Measurements from ENCODE around the gene GASK1B. TPM values are rescaled to one million over a fixed set of nuclear protein-coding genes. Genes with fewer than 3 reads are reported as not detected.

GASK1B gene
- 27.4 and 50.5 TPM in 2 replicates for total RNA-seq (2012; rRNA removed)

DNA sequence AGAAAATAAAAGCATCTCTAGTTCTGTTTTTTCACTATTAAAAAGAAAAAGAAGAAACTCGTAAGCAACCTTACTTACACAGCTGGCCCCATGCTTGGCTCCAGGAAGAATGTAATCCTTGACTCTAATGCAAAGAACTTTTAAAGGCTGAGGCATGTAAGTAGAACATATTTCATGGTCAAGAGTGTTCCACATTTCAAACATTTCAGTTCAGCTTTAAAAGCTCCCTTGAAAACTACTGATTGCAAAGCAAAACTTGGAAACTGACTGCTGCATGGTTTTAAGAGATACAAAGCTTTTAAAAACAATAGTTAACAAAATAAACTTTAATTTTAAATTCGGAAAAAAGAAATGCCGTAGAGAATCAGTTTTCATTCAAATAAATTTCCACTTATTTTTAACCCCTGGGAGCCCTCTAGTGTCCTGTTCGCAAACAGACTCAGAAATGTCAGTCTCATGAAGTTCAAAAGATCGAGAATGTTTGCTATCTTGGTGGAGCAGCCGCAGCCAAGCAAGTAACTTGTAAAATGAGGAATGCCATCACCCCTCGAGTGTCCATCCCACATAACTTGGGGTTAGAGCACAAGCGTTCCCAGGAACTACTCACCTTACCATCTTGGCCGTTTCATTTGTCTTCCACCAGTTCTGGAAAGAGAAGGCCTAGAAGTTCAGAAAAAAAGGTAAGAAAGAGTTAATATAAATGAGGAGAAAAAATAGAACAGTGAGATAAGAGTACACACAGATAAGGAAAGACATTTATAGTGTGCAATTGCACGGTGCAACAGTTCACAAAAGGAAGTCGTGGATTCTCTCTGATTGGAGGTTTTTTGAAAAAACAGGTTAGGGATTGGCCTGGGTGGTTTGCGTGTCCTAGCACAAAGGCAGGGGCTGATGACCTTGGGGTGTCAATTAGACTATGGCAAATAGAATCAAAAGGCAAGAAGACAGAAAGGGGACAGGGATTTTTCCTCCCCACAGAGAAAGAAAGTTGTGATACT is at the start of gene GASK1B:
TSS of gene GASK1B (minus strand) at position 765 of the 998 bp plus-strand sequence. CDS start 1,650 bp downstream, outside the sequence.
- peak within 1 kb of the TSS; percentile 81 for H3K4me3 ChIP-seq (ENCODE audit: low read length)
- H3K4me1 ChIP-seq (ENCODE audit: control insufficient read depth, insufficient read depth, low read length), result peaks cover 20% of the 10 kb centered on the region
- no peaks in the 10 kb centered on the region for H3K27me3 ChIP-seq (ENCODE audit: control insufficient read depth, insufficient read depth, low read length)
- no peaks in the 10 kb centered on the region for H3K36me3 ChIP-seq (ENCODE audit: insufficient read depth, low read length)
- peak within 1 kb of the TSS; percentile 95 for H3K4me2 ChIP-seq (ENCODE audit: low read length)
- no peaks in the 10 kb centered on the region for H3K9me3 ChIP-seq (replicated peaks; ENCODE audit: low read length)
- H3K9ac ChIP-seq (ENCODE audit: low read depth, low read length), result peak within 1 kb of the TSS; percentile 73

DNA sequence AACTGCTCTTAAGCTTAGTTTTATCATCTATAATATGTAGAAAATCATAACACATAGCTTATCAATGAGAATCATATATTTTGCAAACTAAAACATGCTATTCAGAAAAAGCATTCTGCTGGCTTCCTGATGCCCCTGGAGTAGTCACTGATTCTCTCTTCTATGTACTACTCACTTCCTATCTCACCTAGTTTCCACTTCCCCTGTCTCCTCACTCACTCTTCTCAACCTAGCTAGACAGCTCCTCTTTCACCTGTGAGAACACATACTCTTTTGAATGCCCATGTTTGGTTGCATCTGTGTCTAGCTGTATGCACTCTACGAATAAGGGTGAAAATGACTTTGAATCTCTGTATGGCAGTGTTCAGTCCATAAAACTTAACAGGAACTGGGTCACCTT is 46.8 kb upstream of the GASK1B start:
- no peaks in the 10 kb centered on the region for H3K4me1 ChIP-seq (ENCODE audit: control insufficient read depth, insufficient read depth, low read length)
- no peaks in the 10 kb centered on the region for H3K27me3 ChIP-seq (ENCODE audit: control insufficient read depth, insufficient read depth, low read length)

DNA sequence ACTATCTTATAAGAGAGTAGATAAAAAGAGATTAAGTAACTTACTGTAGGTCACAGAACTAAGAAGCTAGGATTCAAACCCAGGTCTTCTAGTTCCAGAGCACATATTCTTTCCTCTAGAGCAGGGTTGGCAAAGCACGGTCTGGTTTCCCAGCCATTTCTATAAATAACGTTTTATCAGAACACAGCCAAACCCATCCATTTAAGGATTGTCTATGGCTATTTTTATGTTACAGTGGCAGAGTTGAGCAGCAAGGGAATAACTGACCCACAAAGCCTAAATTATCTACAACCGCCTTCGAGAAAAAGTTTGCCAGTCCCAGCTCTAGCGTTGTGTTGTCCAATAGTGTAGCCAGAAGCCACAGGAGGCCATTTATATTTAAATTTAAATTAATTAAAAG is 44.9 kb upstream of the GASK1B start:
- no peaks in the 10 kb centered on the region for H3K27me3 ChIP-seq (ENCODE audit: control insufficient read depth, insufficient read depth, low read length)
- H3K4me3 ChIP-seq (ENCODE audit: low read length), result no peak overlapping the region
- no peaks in the 10 kb centered on the region for H3K4me1 ChIP-seq (ENCODE audit: control insufficient read depth, insufficient read depth, low read length)
- no peaks in the 10 kb centered on the region for H3K9me3 ChIP-seq (replicated peaks; ENCODE audit: low read length)
- H3K36me3 ChIP-seq (ENCODE audit: insufficient read depth, low read length), result no peaks in the 10 kb centered on the region
- no peak overlapping the region for H3K9ac ChIP-seq (ENCODE audit: low read depth, low read length)
- no peak overlapping the region for H3K4me2 ChIP-seq (ENCODE audit: low read length)

More for the DNA sequence above, 46.8 kb upstream of the GASK1B start:
- no peak overlapping the region for H3K9ac ChIP-seq (ENCODE audit: low read depth, low read length)
- no peak overlapping the region for H3K4me3 ChIP-seq (ENCODE audit: low read length)
- no peaks in the 10 kb centered on the region for H3K9me3 ChIP-seq (replicated peaks; ENCODE audit: low read length)
- no peak overlapping the region for H3K4me2 ChIP-seq (ENCODE audit: low read length)
- H3K36me3 ChIP-seq (ENCODE audit: insufficient read depth, low read length), result no peaks in the 10 kb centered on the region

DNA sequence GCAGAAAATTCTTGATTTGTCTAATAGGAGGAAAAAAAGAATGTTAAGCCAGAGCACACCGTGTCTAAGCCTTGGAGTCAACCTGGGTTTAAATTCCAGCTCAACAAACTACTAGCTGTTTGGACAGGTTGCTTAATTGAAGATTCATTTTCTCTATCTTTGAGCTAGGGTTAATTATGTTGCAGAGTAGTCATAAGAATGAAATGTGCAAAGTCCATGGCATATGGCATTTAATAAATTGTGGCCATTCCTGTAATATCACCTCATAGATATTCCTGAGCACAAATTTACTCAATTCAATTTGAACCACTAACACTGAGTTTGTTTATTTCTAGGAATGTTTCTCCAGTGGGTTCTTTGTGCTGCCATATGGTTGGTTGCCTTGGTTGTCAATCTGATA is 42.0 kb upstream of the GASK1B start:
- Histone ChIP-seq H3K4me2 (ENCODE audit: low read length) (no peak overlapping the region), H3K36me3 (ENCODE audit: insufficient read depth, low read length) (no peaks in the 10 kb centered on the region), H3K27me3 (ENCODE audit: control insufficient read depth, insufficient read depth, low read length) (no peaks in the 10 kb centered on the region), H3K4me1 (ENCODE audit: control insufficient read depth, insufficient read depth, low read length) (peaks cover 10% of the 10 kb centered on the region), H3K9me3 (replicated peaks; ENCODE audit: low read length) (no peaks in the 10 kb centered on the region), H3K9ac (ENCODE audit: low read depth, low read length) (no peak overlapping the region), H3K4me3 (ENCODE audit: low read length) (no peak overlapping the region)

DNA sequence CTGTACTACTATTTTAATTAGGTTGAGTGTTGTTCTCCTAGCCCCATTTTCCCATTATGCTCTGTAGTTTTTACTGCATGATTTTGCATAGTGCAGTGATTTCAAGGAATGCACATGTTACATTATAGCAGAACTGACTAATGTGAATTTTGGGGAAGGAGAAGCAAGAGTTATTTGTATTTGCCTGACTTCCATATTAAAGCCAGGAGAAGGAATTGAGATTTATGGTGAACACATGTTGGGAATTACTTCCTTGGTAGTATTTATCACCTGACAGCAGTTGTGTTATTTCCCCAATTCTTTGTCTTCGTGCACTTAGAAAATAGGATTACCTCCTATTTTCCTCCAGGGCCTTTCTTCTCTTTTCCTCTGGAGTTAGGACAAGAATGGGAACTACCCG is 40.6 kb upstream of the GASK1B start:
- Histone ChIP-seq H3K36me3 (ENCODE audit: insufficient read depth, low read length) (no peaks in the 10 kb centered on the region), H3K9me3 (replicated peaks; ENCODE audit: low read length) (no peaks in the 10 kb centered on the region), H3K27me3 (ENCODE audit: control insufficient read depth, insufficient read depth, low read length) (no peaks in the 10 kb centered on the region), H3K4me3 (ENCODE audit: low read length) (no peak overlapping the region), H3K4me2 (ENCODE audit: low read length) (no peak overlapping the region), H3K4me1 (ENCODE audit: control insufficient read depth, insufficient read depth, low read length) (peaks cover 10% of the 10 kb centered on the region), H3K9ac (ENCODE audit: low read depth, low read length) (no peak overlapping the region)

DNA sequence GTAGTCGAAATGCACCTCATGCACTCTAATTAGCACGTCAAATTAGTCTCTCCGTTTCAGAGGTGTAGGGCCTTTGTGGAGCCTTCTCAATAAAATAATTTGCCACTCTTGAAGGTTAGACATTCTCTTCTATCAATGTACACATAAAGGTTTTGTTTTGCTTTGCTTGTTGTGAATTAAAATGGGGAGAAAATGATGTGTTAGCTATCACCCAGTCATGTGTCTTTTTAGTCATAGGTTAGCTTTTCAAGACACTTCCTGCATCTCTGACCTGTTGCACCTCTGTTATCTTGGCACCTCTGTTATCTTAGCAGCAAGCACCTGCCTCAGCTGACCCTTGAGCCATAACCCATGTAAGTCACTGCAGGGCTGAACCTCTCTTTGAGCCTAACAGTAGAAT is 38.4 kb upstream of the GASK1B start:
- no peaks in the 10 kb centered on the region for H3K36me3 ChIP-seq (ENCODE audit: insufficient read depth, low read length)
- peak overlapping the region; percentile 88 for H3K4me2 ChIP-seq (ENCODE audit: low read length)
- H3K4me1 ChIP-seq (ENCODE audit: control insufficient read depth, insufficient read depth, low read length), result peaks cover 10% of the 10 kb centered on the region
- peak overlapping the region; percentile 79 for H3K9ac ChIP-seq (ENCODE audit: low read depth, low read length)
- H3K4me3 ChIP-seq (ENCODE audit: low read length), result peak overlapping the region; percentile 70
- no peaks in the 10 kb centered on the region for H3K27me3 ChIP-seq (ENCODE audit: control insufficient read depth, insufficient read depth, low read length)
- no peaks in the 10 kb centered on the region for H3K9me3 ChIP-seq (replicated peaks; ENCODE audit: low read length)

DNA sequence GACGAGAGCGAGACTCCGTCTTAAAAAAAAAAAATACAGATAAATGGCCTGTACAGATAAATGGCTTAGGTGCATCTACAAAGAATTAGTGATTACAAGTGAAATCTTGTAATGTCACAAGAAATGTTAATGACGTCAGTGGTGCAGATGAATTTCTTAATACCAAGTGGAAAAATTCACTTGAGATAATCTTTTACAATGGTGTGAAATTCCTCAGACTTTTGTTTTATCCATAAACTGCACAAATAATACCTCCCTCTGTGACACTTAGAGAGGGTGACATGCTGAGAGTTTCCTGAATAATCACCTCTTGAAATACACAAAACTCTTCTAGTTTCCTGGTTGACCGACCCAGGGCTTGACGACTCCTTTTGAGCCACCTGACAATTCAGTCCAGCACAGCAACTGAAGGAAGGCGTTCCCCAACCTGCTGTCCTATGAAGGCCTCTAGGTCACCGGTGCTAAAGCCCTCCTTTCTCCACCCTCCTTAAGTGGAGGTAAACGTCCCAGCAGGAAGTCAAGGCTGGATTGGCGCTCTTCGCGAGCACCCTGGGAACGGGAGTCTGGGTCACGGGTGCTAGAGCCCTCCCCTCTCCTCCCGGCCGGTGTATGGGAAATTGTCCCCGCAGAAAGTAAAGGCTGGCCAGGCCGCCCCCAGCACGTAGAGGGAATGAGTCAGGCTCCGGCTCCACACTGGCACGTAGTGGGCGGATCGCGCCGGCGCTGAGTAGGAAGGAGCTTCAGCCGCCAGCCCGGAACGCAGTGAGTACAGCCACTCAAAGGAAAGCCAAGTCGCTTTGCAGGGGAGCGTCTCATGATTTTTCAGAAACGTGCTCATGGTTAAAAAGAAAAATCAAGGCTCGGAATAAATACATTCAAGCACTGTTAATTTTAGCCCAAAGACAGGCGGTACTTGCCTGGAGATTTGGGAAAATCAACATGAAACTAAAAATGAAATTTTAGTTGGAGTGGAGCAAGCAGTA is 37.3 kb upstream of the GASK1B start, which contains the start of gene TMEM144:
TSS of gene TMEM144 (plus strand) at position 662 of the 983 bp plus-strand sequence. CDS start 2,182 bp downstream, outside the sequence.
- peak within 1 kb of the TSS; percentile 79 for H3K9ac ChIP-seq (ENCODE audit: low read depth, low read length)
- H3K4me3 ChIP-seq (ENCODE audit: low read length), result peak within 1 kb of the TSS; percentile 70
- H3K9me3 ChIP-seq (replicated peaks; ENCODE audit: low read length), result no peaks in the 10 kb centered on the region
- no peaks in the 10 kb centered on the region for H3K27me3 ChIP-seq (ENCODE audit: control insufficient read depth, insufficient read depth, low read length)
- H3K4me1 ChIP-seq (ENCODE audit: control insufficient read depth, insufficient read depth, low read length), result peaks cover 10% of the 10 kb centered on the region
- H3K4me2 ChIP-seq (ENCODE audit: low read length), result peak within 1 kb of the TSS; percentile 88
- H3K36me3 ChIP-seq (ENCODE audit: insufficient read depth, low read length), result no peaks in the 10 kb centered on the region

DNA sequence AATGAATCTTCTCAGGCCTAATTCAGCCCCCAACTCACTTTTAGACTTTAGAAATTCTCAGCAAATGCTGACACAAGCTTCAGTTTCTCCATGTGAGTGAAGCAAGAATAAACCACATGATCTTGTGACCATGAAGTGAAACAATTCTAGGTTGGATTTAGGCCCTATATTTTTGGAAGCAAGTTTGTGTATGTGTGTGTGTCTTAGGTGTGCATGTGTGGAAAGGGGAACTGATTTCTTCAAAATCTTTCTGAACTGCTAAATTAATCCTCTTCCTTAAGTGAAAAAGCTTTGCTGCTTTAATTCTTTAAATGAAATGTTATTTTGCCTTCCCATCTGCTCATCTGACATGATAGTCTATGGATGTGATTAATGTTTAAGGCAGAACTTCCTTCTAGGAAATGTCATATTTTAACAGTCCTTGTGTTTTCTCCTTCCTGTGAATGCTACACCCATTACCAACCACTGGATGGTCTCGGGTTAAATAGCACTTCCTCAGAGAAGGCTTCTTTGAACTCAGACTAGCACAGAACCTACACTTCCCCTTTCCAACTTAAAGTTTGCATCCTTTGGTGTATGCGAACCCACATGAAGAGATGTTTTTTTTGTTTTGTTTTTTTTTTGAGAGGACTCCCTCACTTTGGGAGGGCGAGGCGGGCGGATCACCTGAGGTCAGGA is 36.3 kb upstream of the GASK1B start:
- Histone ChIP-seq H3K27me3 (ENCODE audit: control insufficient read depth, insufficient read depth, low read length) (no peaks in the 10 kb centered on the region), H3K36me3 (ENCODE audit: insufficient read depth, low read length) (no peaks in the 10 kb centered on the region), H3K9me3 (replicated peaks; ENCODE audit: low read length) (no peaks in the 10 kb centered on the region), H3K4me1 (ENCODE audit: control insufficient read depth, insufficient read depth, low read length) (peaks cover 10% of the 10 kb centered on the region), H3K9ac (ENCODE audit: low read depth, low read length) (no peak overlapping the region), H3K4me3 (ENCODE audit: low read length) (no peak overlapping the region), H3K4me2 (ENCODE audit: low read length) (no peak overlapping the region)

DNA sequence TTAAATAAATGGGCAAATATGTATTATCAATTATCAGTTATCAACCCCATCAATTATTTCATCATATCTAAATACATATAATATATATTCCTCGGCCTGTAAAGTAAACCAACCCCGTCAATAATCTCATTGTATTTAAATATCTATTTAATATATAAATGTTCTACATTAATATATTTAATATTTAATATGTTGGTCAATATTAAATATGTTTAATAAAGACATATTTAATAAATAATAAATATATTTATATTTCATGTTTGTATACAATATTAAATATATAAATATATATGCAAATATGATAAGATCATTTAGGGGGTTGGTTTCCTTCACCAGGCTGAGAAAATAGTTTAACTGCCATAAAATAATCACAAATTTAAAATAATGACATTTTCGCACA is 31.1 kb upstream of the GASK1B start:
- Histone ChIP-seq H3K4me1 (ENCODE audit: control insufficient read depth, insufficient read depth, low read length) (no peaks in the 10 kb centered on the region), H3K9ac (ENCODE audit: low read depth, low read length) (no peak overlapping the region), H3K9me3 (replicated peaks; ENCODE audit: low read length) (no peaks in the 10 kb centered on the region), H3K36me3 (ENCODE audit: insufficient read depth, low read length) (no peaks in the 10 kb centered on the region), H3K4me3 (ENCODE audit: low read length) (no peak overlapping the region), H3K4me2 (ENCODE audit: low read length) (no peak overlapping the region), H3K27me3 (ENCODE audit: control insufficient read depth, insufficient read depth, low read length) (no peaks in the 10 kb centered on the region)

DNA sequence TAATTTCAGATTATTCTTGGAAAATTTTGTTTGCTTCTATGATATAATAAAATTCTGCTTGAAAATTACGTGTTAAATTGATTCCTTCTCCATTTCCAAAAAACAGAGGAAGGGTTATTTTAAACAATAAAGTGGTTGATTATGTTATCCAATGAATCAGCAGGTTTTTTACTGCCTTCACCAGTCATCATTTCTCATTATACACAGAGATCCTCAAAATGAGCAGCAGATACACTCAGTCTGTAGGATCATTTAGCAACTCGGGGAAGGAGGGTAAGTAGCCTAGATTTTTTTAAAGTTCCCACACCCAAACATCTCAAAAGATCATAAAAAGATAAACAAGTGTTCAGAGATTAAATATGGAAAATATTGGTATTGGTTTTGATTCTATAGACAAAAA is 30.6 kb upstream of the GASK1B start:
- no peak overlapping the region for H3K4me3 ChIP-seq (ENCODE audit: low read length)
- H3K27me3 ChIP-seq (ENCODE audit: control insufficient read depth, insufficient read depth, low read length), result no peaks in the 10 kb centered on the region
- H3K9me3 ChIP-seq (replicated peaks; ENCODE audit: low read length), result no peaks in the 10 kb centered on the region
- H3K4me2 ChIP-seq (ENCODE audit: low read length), result no peak overlapping the region
- H3K9ac ChIP-seq (ENCODE audit: low read depth, low read length), result no peak overlapping the region
- H3K4me1 ChIP-seq (ENCODE audit: control insufficient read depth, insufficient read depth, low read length), result no peaks in the 10 kb centered on the region
- H3K36me3 ChIP-seq (ENCODE audit: insufficient read depth, low read length), result no peaks in the 10 kb centered on the region
